ENCODE data around the gene C13orf42.

The C13orf42 gene

GRCh38 chr13:51041710-51042109 is 69.4 kb downstream of the C13orf42 start:
- Mint-ChIP-seq H3K27ac (no peak overlapping the region), H3K27me3 (ENCODE audit: low read depth) (peaks cover under 1% of the 10 kb centered on the region), H3K4me1 (peaks cover 11% of the 10 kb centered on the region), H3K36me3 (ENCODE audit: low read depth) (no peaks in the 10 kb centered on the region), H3K9me3 (no peaks in the 10 kb centered on the region), H3K4me3 (no peak overlapping the region)
- TF ChIP-seq CTCF (IDR thresholded peaks at IDR 0.05; ENCODE audit: unreplicated experiment in 3 of 3) = no peak

- no peak for TF ChIP-seq CTCF (IDR thresholded peaks at IDR 0.05; ENCODE audit: unreplicated experiment in 3 of 3)
- no peaks in the 10 kb centered on the region for H3K27me3 Mint-ChIP-seq (ENCODE audit: low read depth)
Measured at GRCh38 chr13:51041126-51041525, 69.9 kb downstream of the C13orf42 start.

GRCh38 chr13:51040431-51040830 is 70.6 kb downstream of the C13orf42 start:
- Mint-ChIP-seq H3K4me1 (peaks cover 21% of the 10 kb centered on the region), H3K9me3 (no peaks in the 10 kb centered on the region), H3K4me3 (no peak overlapping the region), H3K36me3 (ENCODE audit: low read depth) (no peaks in the 10 kb centered on the region), H3K27me3 (ENCODE audit: low read depth) (no peaks in the 10 kb centered on the region), H3K27ac (no peak overlapping the region)
- no peak for TF ChIP-seq CTCF (IDR thresholded peaks at IDR 0.05; ENCODE audit: unreplicated experiment in 3 of 3)

More at GRCh38 chr13:51041126-51041525, 69.9 kb downstream of the C13orf42 start:
- no peak overlapping the region for H3K27ac Mint-ChIP-seq
- no peak overlapping the region for H3K4me3 Mint-ChIP-seq
- H3K9me3 Mint-ChIP-seq = no peaks in the 10 kb centered on the region
- peaks cover 16% of the 10 kb centered on the region for H3K4me1 Mint-ChIP-seq
- H3K36me3 Mint-ChIP-seq (ENCODE audit: low read depth) = no peaks in the 10 kb centered on the region

GRCh38 chr13:51036418-51036817 is 74.7 kb downstream of the C13orf42 start:
- Mint-ChIP-seq H3K27me3 (ENCODE audit: low read depth) (no peaks in the 10 kb centered on the region), H3K36me3 (ENCODE audit: low read depth) (no peaks in the 10 kb centered on the region), H3K4me1 (peaks cover 30% of the 10 kb centered on the region), H3K4me3 (no peak overlapping the region), H3K27ac (no peak overlapping the region), H3K9me3 (no peaks in the 10 kb centered on the region)
- TF ChIP-seq CTCF (IDR thresholded peaks at IDR 0.05; ENCODE audit: unreplicated experiment in 3 of 3) = no peak

- Mint-ChIP-seq H3K9me3 (no peaks in the 10 kb centered on the region), H3K4me3 (no peak overlapping the region), H3K27me3 (ENCODE audit: low read depth) (no peaks in the 10 kb centered on the region), H3K36me3 (ENCODE audit: low read depth) (no peaks in the 10 kb centered on the region), H3K27ac (no peak overlapping the region), H3K4me1 (peaks cover 30% of the 10 kb centered on the region)
- no peak for TF ChIP-seq CTCF (IDR thresholded peaks at IDR 0.05; ENCODE audit: unreplicated experiment in 3 of 3)
Measured at GRCh38 chr13:51035978-51036377, 75.1 kb downstream of the C13orf42 start.

- Mint-ChIP-seq H3K27me3 (ENCODE audit: low read depth) (no peaks in the 10 kb centered on the region), H3K36me3 (ENCODE audit: low read depth) (no peaks in the 10 kb centered on the region), H3K4me3 (no peak overlapping the region), H3K9me3 (no peaks in the 10 kb centered on the region), H3K27ac (no peak overlapping the region), H3K4me1 (peaks cover 30% of the 10 kb centered on the region)
- no peak for TF ChIP-seq CTCF (IDR thresholded peaks at IDR 0.05; ENCODE audit: unreplicated experiment in 3 of 3)
Measured at GRCh38 chr13:51035469-51035868, 75.6 kb downstream of the C13orf42 start.

All from nephron (organoid).